GM12801 (cell line): Measurements from ENCODE around the gene MRPS31.

Experiments
- CTCF ChIP-seq: IDR thresholded peaks from one replicate; pipeline ENCODE4 v1.5.1; 2011; ENCODE audit warnings: control low read depth; ENCODE audit not compliant: insufficient read length; ENCODE audit errors: extremely low read depth

Gene MRPS31

GRCh38 chr13:40796649-40797048, 25.7 kb upstream of the MRPS31 start:
- no peak for TF ChIP-seq CTCF

GRCh38 chr13:40794414-40795368, 23.7 kb upstream of the MRPS31 start:
- no peak for TF ChIP-seq CTCF

- TF ChIP-seq CTCF, result no peak
Measured at GRCh38 chr13:40793339-40793738, 22.3 kb upstream of the MRPS31 start.

GRCh38 chr13:40792284-40793051, 21.5 kb upstream of the MRPS31 start:
- no peak for TF ChIP-seq CTCF

- TF ChIP-seq CTCF, result no peak
Measured at GRCh38 chr13:40790154-40790616, 19.2 kb upstream of the MRPS31 start.

- no peak for TF ChIP-seq CTCF
Measured at GRCh38 chr13:40789275-40790153, 18.5 kb upstream of the MRPS31 start, which contains the start of gene SLC25A15. SLC25A15 (plus strand) TSS chr13:40789611; CDS start chr13:40793227, 3,616 bp downstream.
